ENCODE results near the gene B4GALT1. TPM values are rescaled to one million over a fixed set of nuclear protein-coding genes. Genes with fewer than 3 reads are reported as not detected.
"Not testable (repeated sequence)": the region's sequence is repeated elsewhere in the genome, so short reads cannot be mapped to it uniquely, and the experiment has no call there.

The B4GALT1 gene
- polyA plus RNA-seq, 6 donors from 2014 or later, result 30.4 to 112 (median 72.8) TPM

- Mint-ChIP-seq H3K4me3 (no peak overlapping the region), H3K9me3 (no peaks in the 10 kb centered on the region), H3K4me1 (peaks cover 5 to 8% (median 5%) of the 10 kb centered on the region in 3 donors), H3K27ac (no peak overlapping the region), H3K27me3 (no peaks in the 10 kb centered on the region), H3K36me3 (no peaks in the 10 kb centered on the region)
- no peak for ATAC-seq (ENCODE audit: low read depth in 2 of 2)
- DNase-seq, result no peak
These were observed 8.7 kb upstream of the B4GALT1 start for GRCh38 chr9:33175649-33176325.

DNA sequence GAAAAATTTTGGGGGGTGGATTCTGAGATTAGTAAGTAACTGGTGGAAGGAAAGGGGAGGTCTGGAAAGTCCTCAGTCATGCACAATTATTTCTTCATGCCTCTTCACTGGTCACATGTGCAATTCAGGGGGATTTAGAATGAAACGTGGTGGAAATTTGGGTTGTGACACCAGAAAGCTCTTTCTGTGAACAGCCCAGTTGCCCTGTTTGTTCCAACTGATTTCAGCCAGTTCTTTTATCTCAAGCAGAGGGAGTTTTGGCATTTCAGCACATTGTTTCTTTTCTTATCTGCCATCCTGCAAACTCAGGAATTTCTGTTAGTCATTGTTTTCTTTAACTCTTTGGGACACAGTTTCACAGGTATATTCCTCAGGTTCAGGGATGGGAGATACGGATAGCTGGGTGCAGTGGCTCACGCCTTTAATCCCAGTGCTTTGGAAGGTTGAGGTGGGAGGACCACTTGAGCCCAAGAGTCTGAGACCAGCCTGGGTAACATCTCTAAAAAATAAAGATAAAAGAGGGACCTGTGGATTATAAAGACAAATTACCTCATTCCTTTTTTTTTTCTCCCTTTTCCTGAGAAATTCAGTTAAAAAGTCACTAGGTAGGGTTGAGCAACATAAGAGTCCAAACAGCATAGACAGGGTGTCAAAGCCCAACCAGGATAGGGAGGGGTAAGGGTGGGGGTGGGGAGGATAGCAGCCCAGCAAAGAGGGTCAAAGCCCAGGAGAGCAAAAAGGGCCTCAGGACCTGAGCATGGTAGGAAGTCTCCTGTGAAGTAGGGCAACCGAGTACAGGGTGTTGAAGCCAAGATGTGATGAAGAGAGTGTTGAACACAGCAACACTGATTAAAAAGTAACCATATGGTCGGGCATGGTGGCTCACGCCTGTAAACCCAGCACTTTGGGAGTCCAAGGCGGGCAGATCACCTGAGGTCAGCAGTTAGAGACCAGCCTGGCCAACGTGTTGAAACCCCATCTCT is 5.4 kb upstream of the B4GALT1 start:
- DNase-seq (no peak), ATAC-seq (ENCODE audit: low read depth in 2 of 2) (no peak)
- Mint-ChIP-seq H3K27ac (peak overlapping the region in 2 of 6 donors; percentile 43 to 52), H3K4me1 (peaks cover 20 to 31% (median 30%) of the 10 kb centered on the region in 3 donors), H3K4me3 (peak overlapping the region in 1 of 8 donors; percentile 16), H3K9me3 (no peaks in the 10 kb centered on the region), H3K36me3 (no peaks in the 10 kb centered on the region), H3K27me3 (no peaks in the 10 kb centered on the region)

DNA sequence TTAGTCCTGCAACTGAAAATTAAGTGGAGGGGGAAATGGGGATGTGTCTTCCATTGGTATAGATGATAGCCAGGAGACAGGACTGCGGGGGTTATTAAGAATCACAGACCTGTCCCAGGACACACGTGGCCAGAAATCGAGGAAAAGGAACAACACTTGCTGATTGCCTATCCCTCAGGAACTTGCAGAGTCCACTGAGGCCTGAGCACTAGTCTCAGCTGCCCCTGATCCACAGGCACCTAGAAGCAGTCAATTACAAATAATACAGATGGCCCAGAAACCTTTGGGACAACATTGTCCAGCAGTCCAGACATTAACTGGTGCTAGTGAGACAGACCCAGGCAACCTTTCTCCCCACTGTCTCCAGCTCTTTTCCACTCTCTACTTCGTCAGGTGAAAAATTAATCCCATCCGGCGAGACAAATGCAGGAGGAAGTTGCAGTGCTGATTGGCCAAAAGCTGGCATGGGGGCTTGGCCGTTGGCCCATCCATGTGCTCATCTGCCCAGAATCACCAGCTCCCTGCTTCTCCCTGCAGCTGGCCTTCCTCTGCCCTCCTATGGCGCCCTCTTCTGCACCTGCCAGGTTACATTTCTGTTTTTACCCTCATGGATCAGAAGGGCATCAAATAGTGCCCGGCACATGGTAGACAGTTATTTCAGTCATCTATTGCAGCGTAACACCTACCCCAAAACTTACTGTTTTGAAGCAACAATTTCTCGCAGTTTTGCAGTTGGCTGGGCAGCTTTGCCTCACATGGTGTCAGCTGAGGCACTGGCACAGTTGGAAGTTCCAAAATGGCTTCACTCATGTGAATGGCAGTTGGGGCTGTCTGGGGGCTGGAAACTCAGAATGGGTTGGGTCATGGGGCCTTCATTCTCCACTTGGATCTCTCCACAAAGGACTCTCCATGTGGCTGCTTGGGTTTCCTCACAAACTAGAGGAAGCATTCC is 3.6 kb upstream of the B4GALT1 start:
- Mint-ChIP-seq H3K27me3 (no peaks in the 10 kb centered on the region), H3K36me3 (no peaks in the 10 kb centered on the region), H3K27ac (peak overlapping the region in 4 of 6 donors; percentile 10 to 93 (median 78)), H3K4me1 (peaks cover 25 to 39% (median 33%) of the 10 kb centered on the region in 3 donors), H3K9me3 (no peaks in the 10 kb centered on the region), H3K4me3 (peak overlapping the region in 3 of 8 donors; percentile 61 to 72 (median 68))
- no peak for ATAC-seq (ENCODE audit: low read depth in 2 of 2)
- DNase-seq, result no peak

DNA sequence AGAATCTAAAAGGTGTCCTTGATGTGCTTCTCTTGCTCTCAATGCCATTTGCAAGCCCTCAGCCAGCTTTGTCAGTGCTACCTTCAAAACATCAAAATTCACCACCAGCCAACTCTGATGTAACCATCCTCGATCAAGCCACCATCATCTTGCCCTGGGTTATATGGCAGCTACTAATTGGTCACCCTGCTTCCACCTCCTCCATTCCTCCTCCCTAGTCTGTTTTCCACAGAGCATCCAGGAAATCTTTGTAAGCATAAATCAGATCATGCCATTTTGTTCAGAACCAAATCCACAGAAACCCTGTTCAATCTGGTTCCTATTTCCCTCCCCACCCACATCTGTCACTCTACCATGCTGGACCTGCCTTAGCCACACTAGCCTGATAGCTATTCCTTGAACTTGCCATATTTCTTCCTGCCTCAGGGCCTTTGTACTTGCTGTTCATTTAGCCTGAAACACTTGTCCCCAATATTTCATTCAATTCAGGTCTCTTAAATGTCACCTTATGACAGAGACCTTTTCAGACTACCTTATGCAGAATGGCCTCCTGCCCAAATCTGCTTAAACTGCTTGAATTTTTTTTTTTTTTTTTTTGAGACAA is 1.9 kb upstream of the B4GALT1 start:
- ATAC-seq (ENCODE audit: low read depth in 2 of 2) (no peak), DNase-seq (no peak)
- H3K27ac Mint-ChIP-seq, result peak overlapping the region; percentile 94 to 100 (median 99)
- peaks cover 39 to 54% (median 49%) of the 10 kb centered on the region in 3 donors for H3K4me1 Mint-ChIP-seq
- H3K4me3 Mint-ChIP-seq, result peak overlapping the region in 6 of 8 donors; percentile 58 to 97 (median 93)
- H3K9me3 Mint-ChIP-seq, result no peaks in the 10 kb centered on the region
- H3K27me3 Mint-ChIP-seq, result no peaks in the 10 kb centered on the region
- no peaks in the 10 kb centered on the region for H3K36me3 Mint-ChIP-seq

GRCh38 chr9:33167972-33168461 is 881 bp upstream of the B4GALT1 start:
- no peaks in the 10 kb centered on the region for H3K9me3 Mint-ChIP-seq
- H3K36me3 Mint-ChIP-seq, result no peaks in the 10 kb centered on the region
- H3K27ac Mint-ChIP-seq, result peak overlapping the region; percentile 94 to 100 (median 99)
- no peaks in the 10 kb centered on the region for H3K27me3 Mint-ChIP-seq
- ATAC-seq (ENCODE audit: low read depth in 2 of 2), result peak; percentile 12 to 13
- peaks cover 46 to 64% (median 59%) of the 10 kb centered on the region in 3 donors for H3K4me1 Mint-ChIP-seq
- H3K4me3 Mint-ChIP-seq, result peak overlapping the region; percentile 91 to 97 (median 94)
- no peak for DNase-seq

DNA sequence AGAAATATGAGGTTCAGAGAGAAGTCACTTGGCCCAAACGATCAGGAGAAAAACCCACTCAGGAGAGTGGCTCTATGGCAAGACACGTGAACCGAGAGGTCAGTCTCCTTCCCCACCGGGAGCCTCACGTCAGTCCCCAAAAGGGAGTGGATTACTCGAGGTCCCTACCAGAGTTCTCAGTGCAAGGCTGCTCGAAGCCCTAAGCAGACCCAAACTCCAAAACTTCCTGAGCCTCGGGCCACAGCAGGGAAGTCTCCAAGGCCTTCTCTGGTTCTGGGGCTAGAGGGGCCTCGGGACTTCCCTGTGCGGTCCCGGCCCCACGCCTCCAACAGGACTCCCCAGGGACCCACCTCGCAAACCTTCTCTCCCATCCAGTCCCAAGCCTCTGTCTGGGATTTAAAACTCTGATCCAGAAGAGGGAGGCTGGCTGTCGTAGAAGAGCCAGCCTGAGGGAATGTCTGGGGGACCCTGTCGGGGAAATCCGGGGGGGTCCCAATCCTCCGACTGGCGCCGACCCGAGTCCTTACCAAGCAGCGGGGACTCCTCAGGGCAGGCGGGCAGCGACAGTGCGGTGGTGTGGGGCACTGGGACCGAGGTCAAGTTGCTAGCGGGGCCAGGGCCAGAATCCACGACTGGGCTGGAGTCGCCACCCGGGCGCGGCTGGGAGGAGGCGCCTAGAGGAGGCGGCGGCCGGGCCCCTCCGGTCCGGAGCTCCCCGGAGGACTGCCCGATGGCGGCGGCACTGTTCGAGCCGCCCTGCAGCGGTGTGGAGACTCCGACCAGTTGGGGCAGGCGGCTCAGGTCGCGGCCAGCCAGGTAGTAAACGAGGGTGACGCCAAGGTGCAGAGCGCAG is 679 bp downstream of the B4GALT1 start:
- peak overlapping the region; percentile 94 to 98 (median 97) for H3K27ac Mint-ChIP-seq
- no peaks in the 10 kb centered on the region for H3K9me3 Mint-ChIP-seq
- peaks cover 62 to 80% (median 74%) of the 10 kb centered on the region in 3 donors for H3K4me1 Mint-ChIP-seq
- peak overlapping the region; percentile 92 to 100 (median 95) for H3K4me3 Mint-ChIP-seq
- no peaks in the 10 kb centered on the region for H3K36me3 Mint-ChIP-seq
- H3K27me3 Mint-ChIP-seq, result no peaks in the 10 kb centered on the region
- ATAC-seq (ENCODE audit: low read depth in 2 of 2) (peak in 1 of 2 donors; percentile 4), DNase-seq (no peak)

GRCh38 chr9:33165263-33166151 is 1.6 kb downstream of the B4GALT1 start:
- peaks cover 67 to 83% (median 80%) of the 10 kb centered on the region in 3 donors for H3K4me1 Mint-ChIP-seq

GRCh38 chr9:33164921-33165262 is 2.2 kb downstream of the B4GALT1 start:
- H3K27ac Mint-ChIP-seq, result peak overlapping the region; percentile 49 to 98 (median 98)
- DNase-seq; H3K36me3 Mint-ChIP-seq; H3K9me3 Mint-ChIP-seq; ATAC-seq (ENCODE audit: low read depth in 2 of 2); H3K27me3 Mint-ChIP-seq: not testable (repeated sequence)
- peak overlapping the region; percentile 92 to 100 (median 95) for H3K4me3 Mint-ChIP-seq
- H3K4me1 Mint-ChIP-seq, result peaks cover 70 to 83% (median 81%) of the 10 kb centered on the region in 3 donors

More at GRCh38 chr9:33165263-33166151, 1.6 kb downstream of the B4GALT1 start:
- Mint-ChIP-seq H3K9me3 (no peaks in the 10 kb centered on the region), H3K36me3 (no peaks in the 10 kb centered on the region), H3K27me3 (no peaks in the 10 kb centered on the region), H3K27ac (peak overlapping the region; percentile 94 to 98 (median 97)), H3K4me3 (peak overlapping the region; percentile 92 to 100 (median 95))
- no peak for DNase-seq
- no peak for ATAC-seq (ENCODE audit: low read depth in 2 of 2)

DNA sequence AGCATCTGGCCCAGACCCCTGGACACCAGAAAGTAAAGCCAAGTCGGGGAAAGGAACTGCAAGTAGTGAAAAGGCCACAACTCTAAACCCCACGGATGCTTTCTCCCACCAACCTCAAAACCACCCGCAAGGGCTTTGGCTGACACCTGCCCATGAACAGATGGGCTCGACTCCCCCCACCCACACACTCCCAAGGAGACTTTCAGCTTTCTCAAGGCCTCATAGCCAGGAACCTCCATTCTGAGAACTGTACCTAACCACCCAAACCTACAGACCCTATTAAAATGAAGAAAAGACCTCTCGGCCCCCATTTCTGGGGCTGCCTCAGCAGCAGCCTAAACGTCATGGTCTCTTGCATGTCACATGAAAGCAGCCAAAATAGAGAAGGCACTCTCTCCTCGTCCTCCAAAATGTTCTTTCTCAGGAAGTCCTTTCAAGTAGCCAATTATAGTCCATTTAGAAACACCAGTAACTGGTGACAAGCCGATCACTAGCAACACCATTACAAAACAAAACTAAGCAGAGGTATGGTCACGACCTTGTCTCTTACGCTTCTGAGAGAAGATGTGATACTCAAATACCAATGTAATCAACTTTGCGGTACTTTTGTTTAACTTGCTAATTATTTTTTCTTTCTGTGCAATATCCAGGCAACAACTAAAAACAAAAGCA is 2.9 kb downstream of the B4GALT1 start:
- peak overlapping the region; percentile 68 to 98 (median 96) for H3K27ac Mint-ChIP-seq
- ATAC-seq (ENCODE audit: low read depth in 2 of 2) (peak in 1 of 2 donors; percentile 1), DNase-seq (peak; percentile 56)
- H3K4me1 Mint-ChIP-seq, result peaks cover 75 to 89% (median 83%) of the 10 kb centered on the region in 3 donors
- no peaks in the 10 kb centered on the region for H3K27me3 Mint-ChIP-seq
- no peaks in the 10 kb centered on the region for H3K9me3 Mint-ChIP-seq
- H3K36me3 Mint-ChIP-seq, result no peaks in the 10 kb centered on the region
- H3K4me3 Mint-ChIP-seq, result peak overlapping the region; percentile 82 to 100 (median 92)

- H3K27me3 Mint-ChIP-seq, result no peaks in the 10 kb centered on the region
- H3K27ac Mint-ChIP-seq, result peak overlapping the region; percentile 94 to 98 (median 97)
- H3K36me3 Mint-ChIP-seq, result no peaks in the 10 kb centered on the region
- DNase-seq, result no peak
- ATAC-seq (ENCODE audit: low read depth in 2 of 2), result no peak
- H3K4me1 Mint-ChIP-seq, result peaks cover 75 to 90% (median 83%) of the 10 kb centered on the region in 3 donors
- no peaks in the 10 kb centered on the region for H3K9me3 Mint-ChIP-seq
- peak overlapping the region; percentile 82 to 100 (median 92) for H3K4me3 Mint-ChIP-seq
These were observed 3.6 kb downstream of the B4GALT1 start for GRCh38 chr9:33163433-33164137.

Data from naive B cell (primary cell).